H9 (cell line): ENCODE measurements around the gene HPCAL4. TPM values are rescaled to one million over a fixed set of nuclear protein-coding genes. Genes with fewer than 3 reads are reported as not detected.

Experiments used
- DNase-seq: peaks from one replicate; pipeline ENCODE4 v3.0.0-alpha.2; 2017
- H2AFZ ChIP-seq: one replicate; pipeline ENCODE4 v1.6.1; 2013; ENCODE audit warnings: mild to moderate bottlenecking, low read length, control low read depth, moderate library complexity
- H2AK5ac ChIP-seq: 2 replicates; pipeline ENCODE4 v1.6.1; 2013; ENCODE audit warnings: low read length, control low read depth, mixed read lengths; ENCODE audit not compliant: insufficient read length
- H2BK120ac ChIP-seq: one replicate; pipeline ENCODE4 v1.6.1; 2013; ENCODE audit warnings: low read depth, mild to moderate bottlenecking, low read length, control low read depth, inconsistent platforms; ENCODE audit not compliant: poor library complexity, severe bottlenecking
- H2BK12ac ChIP-seq: 2 replicates; pipeline ENCODE4 v1.6.1; 2013; ENCODE audit warnings: low read length, control low read depth, mixed read lengths, low read depth; ENCODE audit not compliant: insufficient read length
- H2BK15ac ChIP-seq: 2 replicates; pipeline ENCODE4 v1.6.1; 2013; ENCODE audit warnings: low read depth, low read length, control low read depth
- H2BK20ac ChIP-seq: one replicate; pipeline ENCODE4 v1.6.1; 2013; ENCODE audit warnings: low read depth, mild to moderate bottlenecking, low read length, control low read depth, inconsistent platforms; ENCODE audit not compliant: poor library complexity, severe bottlenecking
- H2BK5ac ChIP-seq: 2 replicates; pipeline ENCODE4 v1.6.1; 2013; ENCODE audit warnings: low read length, control low read depth, mixed read lengths; ENCODE audit not compliant: insufficient read length
- H3K14ac ChIP-seq: 2 replicates; pipeline ENCODE4 v1.6.1; 2013; ENCODE audit warnings: low read length, control low read depth; ENCODE audit not compliant: insufficient read depth
- H3K18ac ChIP-seq: 2 replicates; pipeline ENCODE4 v1.6.1; 2013; ENCODE audit warnings: low read depth, mild to moderate bottlenecking, mixed read lengths, low read length, control low read depth; ENCODE audit not compliant: insufficient read length
- H3K23ac ChIP-seq: 2 replicates; pipeline ENCODE4 v1.6.1; 2013; ENCODE audit warnings: low read length, control low read depth, mixed read lengths, low read depth; ENCODE audit not compliant: insufficient read length
- H3K23me2 ChIP-seq: 2 replicates; pipeline ENCODE4 v1.6.1; 2013; ENCODE audit warnings: low read depth, mild to moderate bottlenecking, mixed read lengths, low read length, control low read depth; ENCODE audit not compliant: insufficient read length, poor library complexity, severe bottlenecking
- H3K27ac ChIP-seq: 2 replicates; pipeline ENCODE4 v1.5.1; 2013; ENCODE audit warnings: low read length, control low read depth, mixed read lengths, low read depth; ENCODE audit not compliant: insufficient read length
- H3K27me3 ChIP-seq: 2 replicates; pipeline ENCODE4 v1.6.1; 2013; ENCODE audit warnings: low read length, control low read depth, inconsistent platforms; ENCODE audit not compliant: insufficient read depth
- H3K4ac ChIP-seq: 2 replicates; pipeline ENCODE4 v1.6.1; 2013; ENCODE audit warnings: low read depth, mild to moderate bottlenecking, control low read depth, inconsistent platforms, low read length, moderate library complexity
- H3K4me1 ChIP-seq: 2 replicates; pipeline ENCODE4 v1.6.1; 2013; ENCODE audit warnings: low read length, control low read depth, inconsistent platforms; ENCODE audit not compliant: insufficient read depth
- H3K4me2 ChIP-seq: 2 replicates; pipeline ENCODE4 v1.6.1; 2013; ENCODE audit warnings: low read length, control low read depth, mixed read lengths; ENCODE audit not compliant: insufficient read length, insufficient read depth
- H3K56ac ChIP-seq: 2 replicates; pipeline ENCODE4 v1.6.1; 2013; ENCODE audit warnings: low read depth, mild to moderate bottlenecking, mixed read lengths, low read length, control low read depth; ENCODE audit not compliant: insufficient read length
- H3K79me1 ChIP-seq: 2 replicates; pipeline ENCODE4 v1.6.1; 2013; ENCODE audit warnings: low read depth, mild to moderate bottlenecking, moderate library complexity, low read length, control low read depth, inconsistent platforms; ENCODE audit not compliant: insufficient read depth, poor library complexity, severe bottlenecking
- H3K79me2 ChIP-seq: 2 replicates; pipeline ENCODE4 v1.6.1; 2013; ENCODE audit warnings: low read length, control low read depth, inconsistent platforms; ENCODE audit not compliant: insufficient read depth
- H3K9ac ChIP-seq: 2 replicates; pipeline ENCODE4 v1.6.1; 2013; ENCODE audit warnings: low read length, control low read depth, mixed read lengths; ENCODE audit not compliant: insufficient read length; ENCODE audit errors: extremely low read depth
- H3K9me3 ChIP-seq: one replicate; pipeline ENCODE4 v1.6.1; 2013; ENCODE audit warnings: low read depth, low read length, inconsistent platforms; ENCODE audit not compliant: control insufficient read depth
- H3T11ph ChIP-seq: one replicate; pipeline ENCODE4 v1.6.1; 2013; ENCODE audit warnings: mild to moderate bottlenecking, low read length, control low read depth, inconsistent platforms
- H4K20me1 ChIP-seq: one replicate; pipeline ENCODE4 v1.6.1; 2013; ENCODE audit not compliant: control insufficient read depth, insufficient read length, insufficient read depth
- H4K5ac ChIP-seq: 2 replicates; pipeline ENCODE4 v1.6.1; 2013; ENCODE audit warnings: low read depth, mild to moderate bottlenecking, mixed read lengths, low read length, control low read depth; ENCODE audit not compliant: insufficient read length
- H4K8ac ChIP-seq: replicated peaks from 2 replicates; pipeline ENCODE4 v1.6.1; 2013; ENCODE audit warnings: low read length, control low read depth, mixed read lengths, low read depth; ENCODE audit not compliant: insufficient read length
- H4K91ac ChIP-seq: 2 replicates; pipeline ENCODE4 v1.6.1; 2013; ENCODE audit warnings: low read depth, mild to moderate bottlenecking, moderate library complexity, mixed read lengths, low read length, control low read depth; ENCODE audit not compliant: insufficient read length
- H3K27ac Mint-ChIP-seq, 3 experiments: 2 replicates in 2 of 3; 3 replicates in 1 of 3; pipeline ENCODE4 v1.8.0; 2020 to 2021; ENCODE audit warnings: mixed read lengths in 3 of 3, mild to moderate bottlenecking in 1 of 3, moderate library complexity in 1 of 3
- H3K27me3 Mint-ChIP-seq: 2 replicates; pipeline ENCODE4 v1.8.0; 2021; ENCODE audit warnings: low read depth, mild to moderate bottlenecking, moderate library complexity, mixed read lengths
- H3K36me3 Mint-ChIP-seq, 3 experiments: 2 replicates in 2 of 3; 3 replicates in 1 of 3; pipeline ENCODE4 v1.8.0; 2020 to 2021; ENCODE audit warnings: low read depth in 3 of 3, mixed read lengths in 3 of 3; ENCODE audit not compliant: insufficient read depth in 1 of 3
- H3K4me1 Mint-ChIP-seq, 2 experiments: 2 replicates each; pipeline ENCODE4 v1.8.0; 2020; ENCODE audit warnings: mixed read lengths in 2 of 2
- H3K4me3 Mint-ChIP-seq, 2 experiments: 2 replicates in 1 of 2; 3 replicates in 1 of 2; pipeline ENCODE4 v1.8.0; 2020 to 2021; ENCODE audit warnings: mild to moderate bottlenecking in 2 of 2, mixed read lengths in 2 of 2, moderate library complexity in 1 of 2
- H3K9me3 Mint-ChIP-seq, 2 experiments: 2 replicates in 1 of 2; 3 replicates in 1 of 2; pipeline ENCODE4 v1.8.0; 2020; ENCODE audit warnings: mild to moderate bottlenecking in 2 of 2, mixed read lengths in 2 of 2, moderate library complexity in 1 of 2
- WGBS: extraction: QIAGEN DNeasy Blood & Tissue Kit; methylation state at CpG from one replicate; pipeline ENCODE4 v1.1.7; 2013; ENCODE audit warnings: missing lambda C conversion rate, low lambda C conversion rate, mixed read lengths; ENCODE audit not compliant: insufficient read length; ENCODE audit errors: extremely low coverage; 5-methylcytosine and 5-hydroxymethylcytosine counted together
- total RNA-seq: library from RNA; stranded (reverse); gene quantifications from 2 replicates; pipeline ENCODE4 v1.2.1, GENCODE V29; 2021
- TF ChIP-seq, protein P1 (sequence below): fragments of 200-600 bp; sonication (generic); conservative IDR thresholded peaks from 3 replicates; pipeline ENCODE4 v1.8.0; 2021; ENCODE audit warnings: antibody characterized with exemption, mild to moderate bottlenecking

HPCAL4 gene
- total RNA-seq, 1 experiment from 2014 or later: 0.15 TPM

DNA sequence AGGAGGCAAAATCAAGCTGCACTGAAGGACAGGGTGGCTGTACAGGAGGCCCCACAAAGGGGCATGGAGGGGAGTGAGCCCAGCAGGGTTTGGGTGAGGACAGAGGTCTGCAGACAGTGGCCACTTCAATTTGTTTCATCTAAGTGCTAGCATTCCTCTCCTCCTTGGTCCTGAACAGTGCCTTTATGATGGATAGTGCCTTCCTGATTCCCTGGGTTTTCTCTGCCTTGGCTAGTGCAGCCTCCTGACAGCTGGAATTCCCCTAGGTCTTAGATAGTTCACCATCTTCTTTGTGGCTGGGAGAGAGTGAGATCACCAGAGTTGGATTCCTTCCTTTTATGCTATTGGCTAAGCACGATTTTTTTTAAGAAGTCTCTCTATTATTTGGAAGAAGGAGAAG, 3.8 kb upstream of the HPCAL4 start:
- H2BK15ac ChIP-seq: no peak overlapping the region
- H3K79me2 ChIP-seq: no peaks in the 10 kb centered on the region
- no peaks in the 10 kb centered on the region for H4K20me1 ChIP-seq
- H3K4me1 ChIP-seq: no peaks in the 10 kb centered on the region
- H2BK20ac ChIP-seq: no peak overlapping the region
- Mint-ChIP-seq H3K36me3 (no peaks in the 10 kb centered on the region), H3K27ac (no peak overlapping the region), H3K4me3 (no peak overlapping the region), H3K9me3 (no peaks in the 10 kb centered on the region), H3K4me1 (peaks cover 6 to 15% of the 10 kb centered on the region in 2 experiments), H3K27me3 (peaks cover 99% of the 10 kb centered on the region)
- no peaks in the 10 kb centered on the region for H3K79me1 ChIP-seq
- no peak overlapping the region for H3K4me2 ChIP-seq
- H3K23ac ChIP-seq: no peak overlapping the region
- no peak overlapping the region for H4K5ac ChIP-seq
- no peak overlapping the region for H3K9ac ChIP-seq
- H3K9me3 ChIP-seq: no peaks in the 10 kb centered on the region
- WGBS: no CpG with 5 or more reads among the region's 1 CpG
- no peak overlapping the region for H3T11ph ChIP-seq
- DNase-seq: no peak
- no peak overlapping the region for H2AK5ac ChIP-seq
- H2AFZ ChIP-seq: no peak overlapping the region
- H3K18ac ChIP-seq: no peak overlapping the region
- no peak overlapping the region for H3K56ac ChIP-seq
- H4K8ac ChIP-seq: no peak overlapping the region
- H2BK5ac ChIP-seq: no peak overlapping the region
- H2BK120ac ChIP-seq: no peak overlapping the region
- H3K14ac ChIP-seq: no peak overlapping the region
- H2BK12ac ChIP-seq: no peak overlapping the region
- H3K27me3 ChIP-seq: peaks cover 77% of the 10 kb centered on the region
- no peak overlapping the region for H4K91ac ChIP-seq
- TF ChIP-seq, protein P1, sequence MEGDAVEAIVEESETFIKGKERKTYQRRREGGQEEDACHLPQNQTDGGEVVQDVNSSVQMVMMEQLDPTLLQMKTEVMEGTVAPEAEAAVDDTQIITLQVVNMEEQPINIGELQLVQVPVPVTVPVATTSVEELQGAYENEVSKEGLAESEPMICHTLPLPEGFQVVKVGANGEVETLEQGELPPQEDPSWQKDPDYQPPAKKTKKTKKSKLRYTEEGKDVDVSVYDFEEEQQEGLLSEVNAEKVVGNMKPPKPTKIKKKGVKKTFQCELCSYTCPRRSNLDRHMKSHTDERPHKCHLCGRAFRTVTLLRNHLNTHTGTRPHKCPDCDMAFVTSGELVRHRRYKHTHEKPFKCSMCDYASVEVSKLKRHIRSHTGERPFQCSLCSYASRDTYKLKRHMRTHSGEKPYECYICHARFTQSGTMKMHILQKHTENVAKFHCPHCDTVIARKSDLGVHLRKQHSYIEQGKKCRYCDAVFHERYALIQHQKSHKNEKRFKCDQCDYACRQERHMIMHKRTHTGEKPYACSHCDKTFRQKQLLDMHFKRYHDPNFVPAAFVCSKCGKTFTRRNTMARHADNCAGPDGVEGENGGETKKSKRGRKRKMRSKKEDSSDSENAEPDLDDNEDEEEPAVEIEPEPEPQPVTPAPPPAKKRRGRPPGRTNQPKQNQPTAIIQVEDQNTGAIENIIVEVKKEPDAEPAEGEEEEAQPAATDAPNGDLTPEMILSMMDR: no peak
- H3K27ac ChIP-seq: no peak overlapping the region
- peaks cover 12% of the 10 kb centered on the region for H3K23me2 ChIP-seq
- no peak overlapping the region for H3K4ac ChIP-seq
